HG02588 (cell line): ENCODE results near the gene MCC.
"Not testable (repeated sequence)": the region's sequence is repeated elsewhere in the genome, so short reads cannot be mapped to it uniquely, and the experiment has no call there.

Experiments used
- ATAC-seq: cut with Tn5 transposase; IDR thresholded peaks from one replicate; pipeline ENCODE4 v1.9.1; 2021; ENCODE audit warnings: mild to moderate bottlenecking, moderate library complexity; ENCODE audit not compliant: unreplicated experiment

MCC gene

GRCh38 chr5:113092683-113093082 lies 395.6 kb downstream of the MCC start:
- no peak for ATAC-seq

GRCh38 chr5:113091622-113092021 lies 396.6 kb downstream of the MCC start:
- no peak for ATAC-seq

- ATAC-seq, result no peak
Observed at GRCh38 chr5:113090336-113091106, 397.7 kb downstream of the MCC start.

- ATAC-seq, result no peak
Observed at GRCh38 chr5:113089653-113090335, 398.5 kb downstream of the MCC start.

GRCh38 chr5:113087976-113088514 lies 400.2 kb downstream of the MCC start:
- no peak for ATAC-seq

GRCh38 chr5:113085880-113086409 lies 402.3 kb downstream of the MCC start:
- ATAC-seq, result no peak

GRCh38 chr5:113085084-113085414 lies 403.2 kb downstream of the MCC start:
- no peak for ATAC-seq

GRCh38 chr5:113084402-113085083 lies 403.7 kb downstream of the MCC start:
- no peak for ATAC-seq

GRCh38 chr5:113083481-113083880 lies 404.8 kb downstream of the MCC start:
- no peak for ATAC-seq

GRCh38 chr5:113082547-113082905 lies 405.7 kb downstream of the MCC start:
- ATAC-seq, result no peak

GRCh38 chr5:113081881-113082546 lies 406.2 kb downstream of the MCC start:
- no peak for ATAC-seq

- ATAC-seq, result no peak
Observed at GRCh38 chr5:113081091-113081839, 407.0 kb downstream of the MCC start.

- ATAC-seq, result not testable (repeated sequence)
Observed at GRCh38 chr5:113076649-113077048, 411.6 kb downstream of the MCC start.

- no peak for ATAC-seq
Observed at GRCh38 chr5:113075019-113075418, 413.2 kb downstream of the MCC start.

GRCh38 chr5:113073629-113074034 lies 414.6 kb downstream of the MCC start:
- not testable (repeated sequence) for ATAC-seq

GRCh38 chr5:113071401-113071800 lies 416.9 kb downstream of the MCC start:
- no peak for ATAC-seq

- ATAC-seq, result no peak
Observed at GRCh38 chr5:113070901-113071300, 417.4 kb downstream of the MCC start.

- no peak for ATAC-seq
Observed at GRCh38 chr5:113068559-113068958, 419.7 kb downstream of the MCC start.

- ATAC-seq, result no peak
Observed at GRCh38 chr5:113067635-113068344, 420.5 kb downstream of the MCC start.

GRCh38 chr5:113065626-113066025 lies 422.6 kb downstream of the MCC start:
- ATAC-seq, result no peak
